ENCODE data around the gene RAI1. TPM values are rescaled to one million over a fixed set of nuclear protein-coding genes. Genes with fewer than 3 reads are reported as not detected.
"Not testable (repeated sequence)": the region's sequence is repeated elsewhere in the genome, so short reads cannot be mapped to it uniquely, and the experiment has no call there.

The RAI1 gene, protein sequence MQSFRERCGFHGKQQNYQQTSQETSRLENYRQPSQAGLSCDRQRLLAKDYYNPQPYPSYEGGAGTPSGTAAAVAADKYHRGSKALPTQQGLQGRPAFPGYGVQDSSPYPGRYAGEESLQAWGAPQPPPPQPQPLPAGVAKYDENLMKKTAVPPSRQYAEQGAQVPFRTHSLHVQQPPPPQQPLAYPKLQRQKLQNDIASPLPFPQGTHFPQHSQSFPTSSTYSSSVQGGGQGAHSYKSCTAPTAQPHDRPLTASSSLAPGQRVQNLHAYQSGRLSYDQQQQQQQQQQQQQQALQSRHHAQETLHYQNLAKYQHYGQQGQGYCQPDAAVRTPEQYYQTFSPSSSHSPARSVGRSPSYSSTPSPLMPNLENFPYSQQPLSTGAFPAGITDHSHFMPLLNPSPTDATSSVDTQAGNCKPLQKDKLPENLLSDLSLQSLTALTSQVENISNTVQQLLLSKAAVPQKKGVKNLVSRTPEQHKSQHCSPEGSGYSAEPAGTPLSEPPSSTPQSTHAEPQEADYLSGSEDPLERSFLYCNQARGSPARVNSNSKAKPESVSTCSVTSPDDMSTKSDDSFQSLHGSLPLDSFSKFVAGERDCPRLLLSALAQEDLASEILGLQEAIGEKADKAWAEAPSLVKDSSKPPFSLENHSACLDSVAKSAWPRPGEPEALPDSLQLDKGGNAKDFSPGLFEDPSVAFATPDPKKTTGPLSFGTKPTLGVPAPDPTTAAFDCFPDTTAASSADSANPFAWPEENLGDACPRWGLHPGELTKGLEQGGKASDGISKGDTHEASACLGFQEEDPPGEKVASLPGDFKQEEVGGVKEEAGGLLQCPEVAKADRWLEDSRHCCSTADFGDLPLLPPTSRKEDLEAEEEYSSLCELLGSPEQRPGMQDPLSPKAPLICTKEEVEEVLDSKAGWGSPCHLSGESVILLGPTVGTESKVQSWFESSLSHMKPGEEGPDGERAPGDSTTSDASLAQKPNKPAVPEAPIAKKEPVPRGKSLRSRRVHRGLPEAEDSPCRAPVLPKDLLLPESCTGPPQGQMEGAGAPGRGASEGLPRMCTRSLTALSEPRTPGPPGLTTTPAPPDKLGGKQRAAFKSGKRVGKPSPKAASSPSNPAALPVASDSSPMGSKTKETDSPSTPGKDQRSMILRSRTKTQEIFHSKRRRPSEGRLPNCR (N-terminal part only)
- 33.5 and 36.5 TPM in 2 replicates for total RNA-seq

DNA sequence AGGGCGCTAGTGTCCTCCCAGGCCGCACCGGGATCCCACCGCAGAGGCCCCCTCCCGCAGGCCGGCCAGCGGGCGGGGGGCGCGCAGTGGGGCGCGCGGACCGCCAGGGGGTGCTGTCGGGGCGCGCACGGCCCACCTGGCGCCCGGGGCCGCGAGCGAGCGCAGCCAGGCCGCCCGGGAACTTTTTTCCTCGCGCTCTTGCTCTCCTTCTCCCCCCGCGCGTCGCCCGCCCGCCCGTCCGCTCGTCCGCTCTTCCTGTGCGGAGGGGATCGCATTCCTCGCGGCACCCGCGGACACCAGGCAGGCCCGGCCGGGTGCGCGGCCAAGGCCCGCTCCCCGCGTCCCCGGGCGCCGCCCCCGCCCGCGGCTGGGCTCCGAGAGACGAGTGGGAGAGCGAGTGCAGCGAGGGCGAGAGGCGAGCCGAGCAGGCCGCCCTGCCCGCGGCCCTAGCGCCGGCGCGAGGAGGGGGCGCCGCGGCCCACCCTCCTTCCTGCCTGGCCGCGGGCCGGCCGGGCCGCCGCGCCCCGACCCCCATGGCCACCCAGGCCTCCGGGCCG is at the start of gene RAI1:
RAI1 (plus strand) TSS at position 272 of the 557 bp plus-strand sequence. CDS start 111,491 bp downstream, outside the sequence.
- Mint-ChIP-seq H3K27me3 (ENCODE audit: low read depth) (peaks cover 11% of the 10 kb centered on the region), H3K4me1 (ENCODE audit: low read depth) (peaks cover 28% of the 10 kb centered on the region)

DNA sequence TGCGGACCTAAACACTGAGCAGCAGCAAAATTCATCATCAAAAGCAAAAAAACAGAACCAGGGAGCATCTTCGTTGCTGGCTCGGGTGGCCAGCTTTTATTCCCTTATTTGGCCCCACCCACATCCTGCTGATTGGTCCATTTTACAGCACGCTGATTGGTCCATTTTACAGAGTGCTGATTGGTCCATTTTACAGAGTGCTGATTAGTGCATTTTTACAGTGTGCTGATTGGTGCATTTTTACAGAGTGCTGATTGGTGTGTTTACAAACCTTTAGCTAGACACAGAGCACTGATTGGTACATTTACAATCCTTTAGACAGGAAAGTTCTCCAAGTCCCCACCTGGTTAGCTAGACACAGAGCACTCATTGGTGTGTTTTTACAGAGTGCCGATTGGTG is 48.6 kb upstream of the RAI1 start:
- intact Hi-C loops (cut with micrococcal nuclease); DNase-seq (ENCODE audit: low spot score); H3K4me3 Mint-ChIP-seq (ENCODE audit: low read depth); H3K9me3 Mint-ChIP-seq; H3K27me3 Mint-ChIP-seq (ENCODE audit: low read depth); H3K27ac Mint-ChIP-seq; H3K36me3 Mint-ChIP-seq (ENCODE audit: low read depth); H3K4me1 Mint-ChIP-seq (ENCODE audit: low read depth): not testable (repeated sequence)

More for the DNA sequence above, at the start of gene RAI1:
- H3K9me3 Mint-ChIP-seq = no peaks in the 10 kb centered on the region
- intact Hi-C loops (cut with micrococcal nuclease) = loop anchor here (1.0 to 5.0 kb wide), 5 partner anchors 41 to 352 kb away; partner anchors contain the start of genes DRC3 and TOM1L2
- peak within 1 kb of the TSS; percentile 85 for H3K4me3 Mint-ChIP-seq (ENCODE audit: low read depth)
- peak; percentile 68 for DNase-seq (ENCODE audit: low spot score)
- peaks cover 15% of the 10 kb centered on the region for H3K36me3 Mint-ChIP-seq (ENCODE audit: low read depth)
- peak within 1 kb of the TSS; percentile 85 for H3K27ac Mint-ChIP-seq

DNA sequence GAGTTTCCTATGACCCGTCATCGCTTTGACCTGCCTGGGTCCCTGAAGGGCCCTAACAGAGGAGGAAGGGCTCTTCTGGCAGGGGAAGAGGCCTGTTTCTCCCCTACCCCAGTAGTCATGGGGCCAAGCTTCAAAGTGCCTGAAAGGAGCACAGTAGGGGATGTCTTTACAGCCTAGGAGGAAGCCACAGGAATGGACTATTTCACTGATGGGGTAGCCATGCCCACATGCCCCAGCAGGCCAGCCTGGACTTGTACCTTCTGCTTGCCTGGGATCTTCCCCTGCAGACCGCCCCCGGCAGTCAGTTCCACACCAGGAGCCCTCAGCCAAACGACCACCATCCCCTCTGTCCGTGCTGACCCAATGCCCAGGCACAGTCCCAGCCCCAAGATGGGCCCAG is 47.9 kb upstream of the RAI1 start:
- no peak overlapping the region for H3K27ac Mint-ChIP-seq
- H3K9me3 Mint-ChIP-seq = no peaks in the 10 kb centered on the region
- H3K4me1 Mint-ChIP-seq (ENCODE audit: low read depth) = peaks cover 6% of the 10 kb centered on the region
- intact Hi-C loops (cut with micrococcal nuclease) = no loop called here
- no peak overlapping the region for H3K4me3 Mint-ChIP-seq (ENCODE audit: low read depth)
- DNase-seq (ENCODE audit: low spot score) = no peak
- H3K27me3 Mint-ChIP-seq (ENCODE audit: low read depth) = no peaks in the 10 kb centered on the region
- H3K36me3 Mint-ChIP-seq (ENCODE audit: low read depth) = no peaks in the 10 kb centered on the region

DNA sequence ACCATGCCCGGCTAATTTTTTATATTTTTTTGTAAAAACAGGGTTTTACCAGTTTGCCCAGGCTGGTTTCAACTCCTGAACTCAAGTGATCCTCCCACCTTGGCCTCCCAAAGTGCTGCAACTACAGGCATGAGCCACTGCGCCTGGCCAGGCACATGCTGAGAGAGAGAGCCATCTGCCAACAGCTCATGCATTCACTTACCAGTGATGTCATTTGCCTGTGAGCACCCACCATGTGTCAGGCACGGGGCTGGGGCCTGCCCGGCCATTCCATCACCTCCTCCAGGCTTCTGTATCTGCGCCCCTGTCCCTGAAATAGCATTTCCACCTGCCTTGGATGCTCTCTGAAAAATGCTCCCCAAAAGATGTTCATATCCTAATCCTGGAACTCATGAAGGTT is 46.1 kb upstream of the RAI1 start:
- intact Hi-C loops (cut with micrococcal nuclease) = no loop called here
- no peak overlapping the region for H3K27ac Mint-ChIP-seq
- H3K9me3 Mint-ChIP-seq = no peaks in the 10 kb centered on the region
- no peak overlapping the region for H3K4me3 Mint-ChIP-seq (ENCODE audit: low read depth)
- no peaks in the 10 kb centered on the region for H3K36me3 Mint-ChIP-seq (ENCODE audit: low read depth)
- no peaks in the 10 kb centered on the region for H3K4me1 Mint-ChIP-seq (ENCODE audit: low read depth)
- DNase-seq (ENCODE audit: low spot score) = no peak
- H3K27me3 Mint-ChIP-seq (ENCODE audit: low read depth) = no peaks in the 10 kb centered on the region

DNA sequence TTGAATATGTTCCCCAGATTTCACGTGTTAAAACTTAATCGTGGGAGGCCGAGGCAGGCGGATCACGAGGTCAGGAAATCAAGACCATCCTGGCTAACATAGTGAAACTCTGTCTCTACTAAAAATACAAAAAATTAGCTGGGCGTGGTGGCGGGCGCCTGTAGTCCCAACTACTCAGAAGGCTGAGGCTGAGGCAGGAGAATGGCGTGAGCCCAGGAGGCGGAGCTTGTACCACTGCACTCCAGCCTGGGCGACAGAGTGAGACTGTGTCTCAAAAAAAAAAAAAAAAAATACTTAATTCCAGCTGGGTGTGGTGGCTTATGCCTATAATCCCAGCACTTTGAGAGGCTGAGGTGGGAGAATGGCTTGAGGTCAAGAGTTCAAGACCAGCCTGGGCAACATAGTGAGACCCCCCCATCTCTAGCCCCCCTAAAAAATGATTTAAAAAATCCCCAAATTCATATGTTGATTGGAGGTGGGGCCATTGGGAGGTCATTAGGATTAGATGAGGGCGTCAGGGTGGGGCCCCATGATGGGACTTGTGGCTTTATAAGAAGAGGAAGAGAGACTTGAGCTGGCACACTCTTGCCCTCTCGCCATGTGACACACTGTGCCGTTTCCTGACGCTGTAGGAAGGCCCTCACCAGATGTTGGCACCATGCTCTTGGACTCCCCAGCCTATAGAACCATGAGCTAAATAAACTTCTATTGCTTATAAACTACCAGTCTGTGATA is 45.6 kb upstream of the RAI1 start:
- DNase-seq (ENCODE audit: low spot score); intact Hi-C loops (cut with micrococcal nuclease); H3K9me3 Mint-ChIP-seq: not testable (repeated sequence)

DNA sequence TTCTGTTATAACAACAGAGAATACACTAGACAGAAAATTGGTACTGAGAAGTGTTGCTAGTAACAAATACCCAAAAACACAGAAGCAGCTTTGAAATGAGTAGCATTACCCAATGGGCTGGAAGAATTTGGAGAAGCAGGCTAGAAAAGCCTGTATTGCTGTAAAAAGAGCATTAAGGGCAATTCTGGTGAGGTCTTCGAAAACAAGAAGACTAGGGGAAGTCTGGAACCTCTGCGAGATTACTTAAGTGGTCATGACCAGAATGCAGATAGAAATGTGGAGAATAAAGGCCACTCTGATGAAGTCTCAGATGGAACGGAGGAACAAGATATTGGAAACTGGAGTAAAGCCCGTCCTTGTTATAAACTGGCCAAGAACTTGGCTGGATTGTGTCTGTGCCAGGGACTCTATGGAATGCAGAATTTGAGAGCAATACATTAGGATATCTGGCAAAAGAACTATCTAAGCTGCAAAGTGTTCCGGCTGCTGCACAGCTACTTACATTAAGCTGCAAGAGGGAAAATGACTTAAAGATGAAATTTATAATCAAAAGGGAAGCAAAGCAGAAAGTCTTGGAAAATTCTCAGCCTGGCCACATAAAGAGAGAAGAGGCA is 44.9 kb upstream of the RAI1 start:
- H3K27me3 Mint-ChIP-seq (ENCODE audit: low read depth) = no peaks in the 10 kb centered on the region
- H3K4me1 Mint-ChIP-seq (ENCODE audit: low read depth) = no peaks in the 10 kb centered on the region
- no peak for DNase-seq (ENCODE audit: low spot score)
- H3K9me3 Mint-ChIP-seq = no peaks in the 10 kb centered on the region
- H3K36me3 Mint-ChIP-seq (ENCODE audit: low read depth) = no peaks in the 10 kb centered on the region
- intact Hi-C loops (cut with micrococcal nuclease) = no loop called here
- H3K4me3 Mint-ChIP-seq (ENCODE audit: low read depth) = no peak overlapping the region
- H3K27ac Mint-ChIP-seq = no peak overlapping the region

More for the DNA sequence above, 45.6 kb upstream of the RAI1 start:
- H3K4me1 Mint-ChIP-seq (ENCODE audit: low read depth); H3K27ac Mint-ChIP-seq; H3K36me3 Mint-ChIP-seq (ENCODE audit: low read depth); H3K27me3 Mint-ChIP-seq (ENCODE audit: low read depth); H3K4me3 Mint-ChIP-seq (ENCODE audit: low read depth): not testable (repeated sequence)

DNA sequence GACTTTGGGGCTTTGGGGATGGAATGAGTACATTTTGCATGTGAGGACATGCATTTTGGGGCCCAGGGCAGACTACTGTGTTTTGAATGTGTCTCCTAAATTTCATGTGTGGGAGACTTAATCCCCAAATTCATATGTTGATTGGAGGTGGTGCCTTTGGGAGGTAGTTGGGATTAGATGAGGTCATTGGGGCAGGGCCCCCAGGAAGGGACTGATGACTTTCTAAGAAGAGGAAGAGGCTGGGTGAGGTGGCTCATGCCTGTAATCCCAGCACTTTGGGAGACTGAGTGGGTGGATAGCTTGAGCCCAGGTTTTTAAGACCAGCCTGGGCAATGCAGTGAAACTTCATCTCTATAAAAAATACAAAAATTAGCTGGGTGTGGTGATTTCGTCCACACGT is 42.8 kb upstream of the RAI1 start:
- H3K4me1 Mint-ChIP-seq (ENCODE audit: low read depth) = no peaks in the 10 kb centered on the region
- intact Hi-C loops (cut with micrococcal nuclease) = no loop called here
- H3K27me3 Mint-ChIP-seq (ENCODE audit: low read depth) = no peaks in the 10 kb centered on the region
- H3K27ac Mint-ChIP-seq = no peak overlapping the region
- no peak overlapping the region for H3K4me3 Mint-ChIP-seq (ENCODE audit: low read depth)
- H3K36me3 Mint-ChIP-seq (ENCODE audit: low read depth) = no peaks in the 10 kb centered on the region
- DNase-seq (ENCODE audit: low spot score) = no peak
- no peaks in the 10 kb centered on the region for H3K9me3 Mint-ChIP-seq

DNA sequence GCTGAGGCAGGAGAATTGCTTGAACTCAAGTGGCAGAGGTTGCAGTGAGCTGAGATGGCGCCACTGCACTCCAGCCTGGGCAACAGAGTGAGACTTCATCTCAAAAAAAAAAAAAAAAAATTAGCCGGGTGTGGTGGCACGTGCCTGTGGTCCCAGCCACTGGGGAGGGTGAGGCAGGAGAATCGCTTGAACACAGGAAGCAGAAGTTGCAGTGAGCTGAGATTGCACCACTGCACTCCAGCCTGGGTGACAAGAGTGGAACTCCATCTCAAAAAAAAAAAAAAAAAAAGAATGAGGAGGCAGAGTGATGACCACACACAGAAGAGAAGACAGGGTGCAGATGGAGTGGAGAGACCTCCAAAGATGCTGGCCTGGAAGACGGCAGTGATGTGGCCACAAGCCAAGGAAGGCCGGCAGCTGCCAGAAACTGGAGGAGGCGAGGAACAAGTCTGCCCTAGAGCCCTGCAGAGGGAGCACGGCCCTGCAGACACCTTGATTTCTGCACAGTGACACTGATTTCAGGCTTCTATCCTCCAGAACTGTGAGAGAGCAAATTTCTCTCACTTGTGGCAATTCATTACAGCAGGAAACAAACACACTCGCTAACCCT is 41.5 kb upstream of the RAI1 start:
- H3K4me1 Mint-ChIP-seq (ENCODE audit: low read depth); H3K36me3 Mint-ChIP-seq (ENCODE audit: low read depth); intact Hi-C loops (cut with micrococcal nuclease); H3K27me3 Mint-ChIP-seq (ENCODE audit: low read depth); H3K4me3 Mint-ChIP-seq (ENCODE audit: low read depth); DNase-seq (ENCODE audit: low spot score); H3K27ac Mint-ChIP-seq; H3K9me3 Mint-ChIP-seq: not testable (repeated sequence)

DNA sequence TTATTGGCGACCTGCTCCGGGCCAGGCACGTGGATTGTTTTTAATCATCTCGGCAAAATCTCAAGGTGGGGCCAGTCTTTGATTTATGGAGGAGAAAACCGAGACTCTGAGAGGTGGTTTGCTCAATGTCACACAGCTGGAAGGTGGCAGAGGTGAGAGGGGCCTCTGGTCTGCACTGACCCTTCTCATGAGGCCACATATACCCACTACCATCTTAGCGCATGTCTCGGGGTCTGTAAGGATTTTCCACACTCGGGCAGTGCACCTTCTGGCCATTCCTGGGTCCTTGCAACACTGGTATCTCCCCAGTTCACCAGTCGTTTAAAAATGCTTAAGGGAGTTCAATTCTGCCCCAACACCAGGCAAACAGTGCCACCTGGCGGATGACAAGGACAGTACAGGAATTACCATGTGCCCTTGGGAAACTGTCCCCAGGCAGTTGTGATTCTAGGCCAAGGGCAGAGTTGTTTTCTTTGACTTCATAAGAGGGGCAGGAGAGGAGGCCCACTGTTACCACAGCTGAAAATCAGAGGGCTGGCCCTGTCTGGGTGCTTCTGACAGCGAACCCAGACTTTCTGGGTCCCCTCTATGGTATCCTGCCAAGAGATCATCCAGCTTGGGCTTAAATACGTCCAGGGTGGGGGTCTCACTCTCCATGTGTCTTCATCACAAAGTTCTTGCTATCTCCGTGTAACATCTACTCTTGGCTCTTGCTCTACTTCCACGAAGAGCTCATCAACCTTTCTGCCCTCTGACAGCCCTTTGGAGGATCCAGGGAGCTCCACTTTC is 39.4 kb upstream of the RAI1 start:
- H3K36me3 Mint-ChIP-seq (ENCODE audit: low read depth) = no peaks in the 10 kb centered on the region
- intact Hi-C loops (cut with micrococcal nuclease) = loop anchor here (1.0 to 2.0 kb wide), 2 partner anchors 145 to 286 kb away; partner anchors contain the start of gene RASD1

DNA sequence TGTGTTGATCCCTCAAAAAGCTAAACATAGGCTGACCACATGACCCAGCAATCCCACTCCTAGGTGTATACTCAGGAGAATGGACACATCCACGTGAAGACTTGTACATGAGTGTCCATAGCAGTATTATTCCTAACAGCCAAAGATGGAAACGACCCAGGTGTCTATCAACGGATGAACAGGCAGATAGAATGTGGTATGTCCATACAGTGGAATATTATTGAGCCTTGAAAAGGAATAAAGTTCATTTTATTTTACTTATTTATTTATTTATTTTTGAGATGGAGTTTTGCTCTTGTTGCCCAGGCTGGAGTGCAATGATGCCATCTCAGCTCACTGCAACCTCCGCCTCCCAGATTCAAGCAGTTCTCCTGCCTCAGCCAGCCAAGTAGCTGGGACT is 36.1 kb upstream of the RAI1 start:
- H3K9me3 Mint-ChIP-seq; H3K4me1 Mint-ChIP-seq (ENCODE audit: low read depth); H3K36me3 Mint-ChIP-seq (ENCODE audit: low read depth); DNase-seq (ENCODE audit: low spot score); intact Hi-C loops (cut with micrococcal nuclease); H3K27me3 Mint-ChIP-seq (ENCODE audit: low read depth); H3K27ac Mint-ChIP-seq; H3K4me3 Mint-ChIP-seq (ENCODE audit: low read depth): not testable (repeated sequence)

More for the DNA sequence above, 39.4 kb upstream of the RAI1 start:
- peak; percentile 67 for DNase-seq (ENCODE audit: low spot score)
- Mint-ChIP-seq H3K4me3 (ENCODE audit: low read depth) (no peak overlapping the region), H3K4me1 (ENCODE audit: low read depth) (no peaks in the 10 kb centered on the region), H3K9me3 (no peaks in the 10 kb centered on the region), H3K27me3 (ENCODE audit: low read depth) (no peaks in the 10 kb centered on the region), H3K27ac (no peak overlapping the region)

DNA sequence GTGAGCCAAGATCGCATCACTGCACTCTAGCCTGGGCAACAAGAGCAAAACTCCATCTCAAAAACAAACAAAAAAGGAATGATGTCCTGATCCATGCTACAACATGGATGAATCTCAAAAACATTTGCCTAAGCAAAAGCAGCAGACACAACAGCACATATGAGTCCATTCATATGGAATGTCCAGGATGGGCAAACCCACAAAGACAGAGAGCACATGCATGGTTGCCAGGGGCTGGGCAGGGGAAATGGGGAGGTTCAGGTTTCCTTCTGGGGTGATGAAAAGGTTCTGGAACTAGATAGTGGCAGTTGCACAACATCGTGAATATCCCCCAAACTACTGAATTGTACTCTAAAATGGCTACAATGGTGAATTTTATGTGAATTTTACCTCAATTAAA is 35.3 kb upstream of the RAI1 start:
- Mint-ChIP-seq H3K4me1 (ENCODE audit: low read depth) (no peaks in the 10 kb centered on the region), H3K36me3 (ENCODE audit: low read depth) (no peaks in the 10 kb centered on the region)
- DNase-seq (ENCODE audit: low spot score) = no peak

More for the DNA sequence above, 35.3 kb upstream of the RAI1 start:
- no peak overlapping the region for H3K4me3 Mint-ChIP-seq (ENCODE audit: low read depth)
- intact Hi-C loops (cut with micrococcal nuclease) = no loop called here
- H3K27me3 Mint-ChIP-seq (ENCODE audit: low read depth) = no peaks in the 10 kb centered on the region
- no peaks in the 10 kb centered on the region for H3K9me3 Mint-ChIP-seq
- no peak overlapping the region for H3K27ac Mint-ChIP-seq
